SK-N-SH treated with all-trans-retinoic acid at 6 μM for 48 hours (cell line): ENCODE results near the gene MYOM3.

Source experiments
- ATAC-seq: fragments of 200-7000 bp; cut with Tn5 transposase; 3 replicates; pipeline ENCODE4 v1.9.1; 2020; ENCODE audit warnings: mild to moderate bottlenecking, moderate library complexity
- ARNTL ChIP-seq: fragments of 450-650 bp; formaldehyde crosslinking; IDR thresholded peaks from 2 replicates; pipeline ENCODE4 v1.5.0; 2020; ENCODE audit warnings: low read depth, mild to moderate bottlenecking, moderate library complexity, borderline replicate concordance
- BACH2 ChIP-seq: fragments of 250-450 bp; sonication (Bioruptor Pico); IDR thresholded peaks from 2 replicates; pipeline ENCODE4 v1.9.0; 2021; ENCODE audit warnings: mild to moderate bottlenecking, borderline replicate concordance
- ESRRG ChIP-seq: fragments of 250-450 bp; sonication (Bioruptor Pico); IDR thresholded peaks from 2 replicates; pipeline ENCODE4 v1.6.1; 2021; ENCODE audit warnings: mild to moderate bottlenecking
- ISL1 ChIP-seq: fragments of 250-450 bp; sonication (Bioruptor Pico); IDR thresholded peaks from 2 replicates; pipeline ENCODE4 v2.1.2; 2022; ENCODE audit warnings: mild to moderate bottlenecking, moderate library complexity
- PPARA ChIP-seq: fragments of 250-450 bp; sonication (Bioruptor Pico); IDR thresholded peaks from 2 replicates; pipeline ENCODE4 v1.5.0; 2020; ENCODE audit warnings: mild to moderate bottlenecking, borderline replicate concordance
- RARB ChIP-seq: fragments of 250-450 bp; sonication (Bioruptor Pico); IDR thresholded peaks from 2 replicates; pipeline ENCODE4 v1.8.0; 2021; ENCODE audit warnings: mild to moderate bottlenecking, moderate library complexity
- SNAI2 ChIP-seq: fragments of 250-450 bp; sonication (Bioruptor Pico); IDR thresholded peaks from 2 replicates; pipeline ENCODE4 v1.5.0; 2020; ENCODE audit warnings: mild to moderate bottlenecking, moderate library complexity
- TCF4 ChIP-seq: fragments of 250-450 bp; sonication (Bioruptor Pico); IDR thresholded peaks from 2 replicates; pipeline ENCODE4 v1.8.0; 2021; ENCODE audit warnings: mild to moderate bottlenecking, moderate library complexity, borderline replicate concordance
- TOX ChIP-seq: fragments of 250-450 bp; sonication (Bioruptor Pico); IDR thresholded peaks from 2 replicates; pipeline ENCODE4 v1.8.0; 2021; ENCODE audit warnings: mild to moderate bottlenecking, moderate library complexity, borderline replicate concordance
- ZC3H10 ChIP-seq: fragments of 250-450 bp; sonication (Bioruptor Pico); IDR thresholded peaks from 2 replicates; pipeline ENCODE4 v1.5.1; 2021; ENCODE audit warnings: mild to moderate bottlenecking, moderate library complexity
- ZFP3 ChIP-seq: fragments of 250-450 bp; sonication (Bioruptor Pico); IDR thresholded peaks from 2 replicates; pipeline ENCODE4 v1.5.0; 2020; ENCODE audit warnings: mild to moderate bottlenecking, moderate library complexity
- ZFP30 ChIP-seq: fragments of 450-650 bp; formaldehyde crosslinking; IDR thresholded peaks from 2 replicates; pipeline ENCODE4 v1.5.0; 2022; ENCODE audit warnings: mild to moderate bottlenecking, moderate library complexity
- ZNF70 ChIP-seq: fragments of 450-650 bp; formaldehyde crosslinking; IDR thresholded peaks from 2 replicates; pipeline ENCODE4 v1.5.0; 2020; ENCODE audit warnings: mild to moderate bottlenecking, moderate library complexity
- ZNF8 ChIP-seq: fragments of 450-650 bp; formaldehyde crosslinking; IDR thresholded peaks from 2 replicates; pipeline ENCODE4 v1.5.0; 2020; ENCODE audit warnings: mild to moderate bottlenecking, moderate library complexity
- TF ChIP-seq, protein P1 (sequence below): fragments of 250-450 bp; sonication (Bioruptor Pico); IDR thresholded peaks from 2 replicates; pipeline ENCODE4 v1.5.1; 2020; ENCODE audit warnings: low read depth, mild to moderate bottlenecking, moderate library complexity
- TF ChIP-seq, protein P2 (sequence below): fragments of 250-450 bp; sonication (Bioruptor Pico); IDR thresholded peaks from 2 replicates; pipeline ENCODE4 v1.8.0; 2021; ENCODE audit warnings: low read depth, mild to moderate bottlenecking, moderate library complexity, borderline replicate concordance
- TF ChIP-seq, protein P3 (sequence below): fragments of 250-450 bp; sonication (Bioruptor Pico); IDR thresholded peaks from 2 replicates; pipeline ENCODE4 v1.5.1; 2021; ENCODE audit warnings: mild to moderate bottlenecking, moderate library complexity
- TF ChIP-seq, protein P4 (sequence below): fragments of 250-450 bp; sonication (Bioruptor Pico); IDR thresholded peaks from 2 replicates; pipeline ENCODE4 v1.8.0; 2020; ENCODE audit warnings: mild to moderate bottlenecking, moderate library complexity, borderline replicate concordance
- TF ChIP-seq, protein P5 (sequence below): fragments of 250-450 bp; sonication (Bioruptor Pico); IDR thresholded peaks from 2 replicates; pipeline ENCODE4 v1.5.0; 2020; ENCODE audit warnings: mild to moderate bottlenecking, moderate library complexity

The MYOM3 gene

DNA sequence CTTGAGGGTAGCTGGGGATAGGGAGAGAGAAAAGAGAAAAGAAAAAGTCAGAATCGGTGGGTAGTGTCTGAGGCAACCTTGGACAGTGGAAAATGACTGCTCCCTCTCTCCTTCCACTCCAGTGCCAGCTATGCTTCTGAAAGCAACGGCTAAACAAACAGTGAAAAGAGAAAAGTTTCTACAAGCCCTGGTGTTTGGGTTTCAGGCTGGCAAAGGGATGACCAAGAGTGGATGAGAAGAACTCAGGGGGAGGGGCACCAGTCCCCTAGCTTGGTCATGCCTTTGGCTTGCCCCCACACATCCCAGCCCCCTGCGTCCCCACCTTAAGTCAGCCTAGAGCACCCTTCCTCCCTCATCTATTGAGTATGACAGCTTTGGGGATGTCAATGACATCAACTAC is 22.4 kb upstream of the MYOM3 start (continued):
- TF ChIP-seq, protein P1, sequence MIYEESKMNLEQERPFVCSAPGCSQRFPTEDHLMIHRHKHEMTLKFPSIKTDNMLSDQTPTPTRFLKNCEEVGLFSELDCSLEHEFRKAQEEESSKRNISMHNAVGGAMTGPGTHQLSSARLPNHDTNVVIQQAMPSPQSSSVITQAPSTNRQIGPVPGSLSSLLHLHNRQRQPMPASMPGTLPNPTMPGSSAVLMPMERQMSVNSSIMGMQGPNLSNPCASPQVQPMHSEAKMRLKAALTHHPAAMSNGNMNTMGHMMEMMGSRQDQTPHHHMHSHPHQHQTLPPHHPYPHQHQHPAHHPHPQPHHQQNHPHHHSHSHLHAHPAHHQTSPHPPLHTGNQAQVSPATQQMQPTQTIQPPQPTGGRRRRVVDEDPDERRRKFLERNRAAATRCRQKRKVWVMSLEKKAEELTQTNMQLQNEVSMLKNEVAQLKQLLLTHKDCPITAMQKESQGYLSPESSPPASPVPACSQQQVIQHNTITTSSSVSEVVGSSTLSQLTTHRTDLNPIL: no peak
- no peak for TF ChIP-seq TCF4 (CRISPR knock-in tag)
- TF ChIP-seq SNAI2 (CRISPR knock-in tag): no peak

DNA sequence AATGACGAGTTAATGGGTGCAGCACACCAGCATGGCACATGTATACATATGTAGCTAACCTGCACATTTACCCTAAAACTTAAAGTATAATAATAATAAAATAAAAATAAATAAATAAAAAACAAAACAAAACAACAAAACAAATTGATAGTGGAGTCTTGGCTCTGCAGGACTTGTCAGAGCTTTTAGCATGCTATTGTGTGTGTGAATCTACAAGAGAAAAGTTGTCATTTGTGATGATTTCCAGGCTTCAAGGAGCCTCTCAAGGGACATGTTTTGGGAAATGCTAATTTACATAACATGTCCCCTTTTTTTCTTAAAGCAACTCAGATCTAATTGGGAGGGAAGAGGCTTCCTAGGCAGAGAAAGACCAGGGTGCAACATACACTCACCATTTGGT is 21.9 kb upstream of the MYOM3 start:
- no peak for ATAC-seq
- TF ChIP-seq, protein P2, sequence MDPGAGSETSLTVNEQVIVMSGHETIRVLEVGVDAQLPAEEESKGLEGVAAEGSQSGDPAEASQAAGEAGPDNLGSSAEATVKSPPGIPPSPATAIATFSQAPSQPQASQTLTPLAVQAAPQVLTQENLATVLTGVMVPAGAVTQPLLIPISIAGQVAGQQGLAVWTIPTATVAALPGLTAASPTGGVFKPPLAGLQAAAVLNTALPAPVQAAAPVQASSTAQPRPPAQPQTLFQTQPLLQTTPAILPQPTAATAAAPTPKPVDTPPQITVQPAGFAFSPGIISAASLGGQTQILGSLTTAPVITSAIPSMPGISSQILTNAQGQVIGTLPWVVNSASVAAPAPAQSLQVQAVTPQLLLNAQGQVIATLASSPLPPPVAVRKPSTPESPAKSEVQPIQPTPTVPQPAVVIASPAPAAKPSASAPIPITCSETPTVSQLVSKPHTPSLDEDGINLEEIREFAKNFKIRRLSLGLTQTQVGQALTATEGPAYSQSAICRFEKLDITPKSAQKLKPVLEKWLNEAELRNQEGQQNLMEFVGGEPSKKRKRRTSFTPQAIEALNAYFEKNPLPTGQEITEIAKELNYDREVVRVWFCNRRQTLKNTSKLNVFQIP (CRISPR knock-in tag): no peak
- TF ChIP-seq ZNF70 (CRISPR knock-in tag): no peak
- TF ChIP-seq, protein P1: no peak
- TF ChIP-seq, protein P3, sequence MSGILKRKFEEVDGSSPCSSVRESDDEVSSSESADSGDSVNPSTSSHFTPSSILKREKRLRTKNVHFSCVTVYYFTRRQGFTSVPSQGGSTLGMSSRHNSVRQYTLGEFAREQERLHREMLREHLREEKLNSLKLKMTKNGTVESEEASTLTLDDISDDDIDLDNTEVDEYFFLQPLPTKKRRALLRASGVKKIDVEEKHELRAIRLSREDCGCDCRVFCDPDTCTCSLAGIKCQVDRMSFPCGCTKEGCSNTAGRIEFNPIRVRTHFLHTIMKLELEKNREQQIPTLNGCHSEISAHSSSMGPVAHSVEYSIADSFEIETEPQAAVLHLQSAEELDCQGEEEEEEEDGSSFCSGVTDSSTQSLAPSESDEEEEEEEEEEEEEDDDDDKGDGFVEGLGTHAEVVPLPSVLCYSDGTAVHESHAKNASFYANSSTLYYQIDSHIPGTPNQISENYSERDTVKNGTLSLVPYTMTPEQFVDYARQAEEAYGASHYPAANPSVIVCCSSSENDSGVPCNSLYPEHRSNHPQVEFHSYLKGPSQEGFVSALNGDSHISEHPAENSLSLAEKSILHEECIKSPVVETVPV (CRISPR knock-in tag): no peak
- no peak for TF ChIP-seq RARB (CRISPR knock-in tag)
- TF ChIP-seq, protein P4, sequence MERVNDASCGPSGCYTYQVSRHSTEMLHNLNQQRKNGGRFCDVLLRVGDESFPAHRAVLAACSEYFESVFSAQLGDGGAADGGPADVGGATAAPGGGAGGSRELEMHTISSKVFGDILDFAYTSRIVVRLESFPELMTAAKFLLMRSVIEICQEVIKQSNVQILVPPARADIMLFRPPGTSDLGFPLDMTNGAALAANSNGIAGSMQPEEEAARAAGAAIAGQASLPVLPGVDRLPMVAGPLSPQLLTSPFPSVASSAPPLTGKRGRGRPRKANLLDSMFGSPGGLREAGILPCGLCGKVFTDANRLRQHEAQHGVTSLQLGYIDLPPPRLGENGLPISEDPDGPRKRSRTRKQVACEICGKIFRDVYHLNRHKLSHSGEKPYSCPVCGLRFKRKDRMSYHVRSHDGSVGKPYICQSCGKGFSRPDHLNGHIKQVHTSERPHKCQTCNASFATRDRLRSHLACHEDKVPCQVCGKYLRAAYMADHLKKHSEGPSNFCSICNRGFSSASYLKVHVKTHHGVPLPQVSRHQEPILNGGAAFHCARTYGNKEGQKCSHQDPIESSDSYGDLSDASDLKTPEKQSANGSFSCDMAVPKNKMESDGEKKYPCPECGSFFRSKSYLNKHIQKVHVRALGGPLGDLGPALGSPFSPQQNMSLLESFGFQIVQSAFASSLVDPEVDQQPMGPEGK: no peak
- TF ChIP-seq, protein P5, sequence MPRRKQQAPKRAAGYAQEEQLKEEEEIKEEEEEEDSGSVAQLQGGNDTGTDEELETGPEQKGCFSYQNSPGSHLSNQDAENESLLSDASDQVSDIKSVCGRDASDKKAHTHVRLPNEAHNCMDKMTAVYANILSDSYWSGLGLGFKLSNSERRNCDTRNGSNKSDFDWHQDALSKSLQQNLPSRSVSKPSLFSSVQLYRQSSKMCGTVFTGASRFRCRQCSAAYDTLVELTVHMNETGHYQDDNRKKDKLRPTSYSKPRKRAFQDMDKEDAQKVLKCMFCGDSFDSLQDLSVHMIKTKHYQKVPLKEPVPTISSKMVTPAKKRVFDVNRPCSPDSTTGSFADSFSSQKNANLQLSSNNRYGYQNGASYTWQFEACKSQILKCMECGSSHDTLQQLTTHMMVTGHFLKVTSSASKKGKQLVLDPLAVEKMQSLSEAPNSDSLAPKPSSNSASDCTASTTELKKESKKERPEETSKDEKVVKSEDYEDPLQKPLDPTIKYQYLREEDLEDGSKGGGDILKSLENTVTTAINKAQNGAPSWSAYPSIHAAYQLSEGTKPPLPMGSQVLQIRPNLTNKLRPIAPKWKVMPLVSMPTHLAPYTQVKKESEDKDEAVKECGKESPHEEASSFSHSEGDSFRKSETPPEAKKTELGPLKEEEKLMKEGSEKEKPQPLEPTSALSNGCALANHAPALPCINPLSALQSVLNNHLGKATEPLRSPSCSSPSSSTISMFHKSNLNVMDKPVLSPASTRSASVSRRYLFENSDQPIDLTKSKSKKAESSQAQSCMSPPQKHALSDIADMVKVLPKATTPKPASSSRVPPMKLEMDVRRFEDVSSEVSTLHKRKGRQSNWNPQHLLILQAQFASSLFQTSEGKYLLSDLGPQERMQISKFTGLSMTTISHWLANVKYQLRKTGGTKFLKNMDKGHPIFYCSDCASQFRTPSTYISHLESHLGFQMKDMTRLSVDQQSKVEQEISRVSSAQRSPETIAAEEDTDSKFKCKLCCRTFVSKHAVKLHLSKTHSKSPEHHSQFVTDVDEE (CRISPR knock-in tag): no peak
- TF ChIP-seq SNAI2 (CRISPR knock-in tag): no peak
- TF ChIP-seq ZC3H10 (CRISPR knock-in tag): no peak
- no peak for TF ChIP-seq PPARA (CRISPR knock-in tag)
- TF ChIP-seq ZFP3 (CRISPR knock-in tag): no peak
- no peak for TF ChIP-seq ARNTL (CRISPR knock-in tag)
- TF ChIP-seq TCF4 (CRISPR knock-in tag): no peak
- TF ChIP-seq ISL1 (CRISPR knock-in tag): no peak
- no peak for TF ChIP-seq ZFP30 (CRISPR knock-in tag)
- TF ChIP-seq ESRRG (CRISPR knock-in tag): no peak
- TF ChIP-seq TOX (CRISPR knock-in tag): no peak
- TF ChIP-seq ZNF8 (CRISPR knock-in tag): no peak

DNA sequence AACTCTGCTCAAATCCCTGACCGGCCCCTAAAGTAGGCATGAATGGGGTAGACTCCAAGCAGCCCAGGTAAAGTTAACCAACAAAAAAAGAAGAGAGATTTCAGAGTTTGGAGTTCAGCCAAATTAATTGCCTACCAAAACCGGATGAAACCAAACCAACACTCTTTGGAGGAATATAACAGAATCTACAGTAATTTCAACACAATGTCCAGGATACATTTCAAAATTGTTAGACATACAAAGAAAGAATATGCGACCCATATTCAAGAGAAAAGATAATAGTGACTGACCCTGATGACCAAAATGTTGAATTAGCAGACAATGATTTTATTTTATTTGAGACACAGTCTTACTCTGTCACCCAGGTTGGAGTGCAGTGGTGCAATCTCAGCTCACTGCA is 18.4 kb upstream of the MYOM3 start:
- ATAC-seq: no peak
- TF ChIP-seq BACH2 (CRISPR knock-in tag) (no peak), SNAI2 (CRISPR knock-in tag) (no peak), ARNTL (CRISPR knock-in tag) (no peak), RARB (CRISPR knock-in tag) (no peak), ZNF70 (CRISPR knock-in tag) (no peak), TCF4 (CRISPR knock-in tag) (no peak), ISL1 (CRISPR knock-in tag) (no peak), TOX (CRISPR knock-in tag) (no peak), PPARA (CRISPR knock-in tag) (no peak)
- TF ChIP-seq, protein P5 (CRISPR knock-in tag): no peak
- TF ChIP-seq, protein P1: no peak
- TF ChIP-seq, protein P4: no peak
